Smooth muscle cell (in vitro differentiated cells): ENCODE results near the gene MYO15A. TPM values are rescaled to one million over a fixed set of nuclear protein-coding genes. Genes with fewer than 3 reads are reported as not detected.

Experiments used
- DNase-seq: peaks from one replicate; lab custom pipeline; 2025; ENCODE audit not compliant: unreplicated experiment; lab: John Stamatoyannopoulos, UW
- H2AFZ ChIP-seq: fragments of 200-600 bp; sonication (generic); 2 replicates; pipeline ENCODE4 v1.6.0; 2016; ENCODE audit warnings: antibody characterized with exemption, low read depth, mild to moderate bottlenecking
- H3F3A ChIP-seq: fragments of 200-600 bp; sonication (generic); 2 replicates; pipeline ENCODE4 v1.6.0; 2017; ENCODE audit warnings: antibody characterized with exemption, low read depth
- H3K27ac ChIP-seq: fragments of 200-600 bp; sonication (generic); 2 replicates; pipeline ENCODE4 v1.5.1; 2016; ENCODE audit warnings: low read depth, mild to moderate bottlenecking
- H3K27me3 ChIP-seq: fragments of 200-600 bp; sonication (generic); 2 replicates; pipeline ENCODE4 v1.6.1; 2016; ENCODE audit warnings: low read depth, mild to moderate bottlenecking
- H3K36me3 ChIP-seq: fragments of 200-600 bp; sonication (generic); 2 replicates; pipeline ENCODE4 v1.5.1; 2016; ENCODE audit warnings: low read depth
- H3K4me1 ChIP-seq: fragments of 200-600 bp; sonication (generic); 2 replicates; pipeline ENCODE4 v1.5.1; 2016; ENCODE audit warnings: low read depth
- H3K4me2 ChIP-seq: fragments of 200-600 bp; sonication (generic); 2 replicates; pipeline ENCODE4 v1.6.0; 2016; ENCODE audit warnings: mild to moderate bottlenecking
- H3K4me3 ChIP-seq: fragments of 200-600 bp; sonication (generic); 2 replicates; pipeline ENCODE4 v1.5.1; 2016; ENCODE audit warnings: mild to moderate bottlenecking
- H3K79me2 ChIP-seq: fragments of 200-600 bp; sonication (generic); 2 replicates; pipeline ENCODE4 v1.6.0; 2016; ENCODE audit warnings: low read depth, mild to moderate bottlenecking
- H3K9ac ChIP-seq: fragments of 200-600 bp; sonication (generic); 2 replicates; pipeline ENCODE4 v1.6.0; 2016; ENCODE audit warnings: low read depth
- H3K9me3 ChIP-seq: fragments of 200-600 bp; sonication (generic); replicated peaks from 2 replicates; pipeline ENCODE4 v1.5.1; 2016; ENCODE audit warnings: low read depth
- H4K20me1 ChIP-seq: fragments of 200-600 bp; sonication (generic); 2 replicates; pipeline ENCODE4 v1.6.0; 2016; ENCODE audit warnings: low read depth
- CTCF ChIP-seq: fragments of 200-600 bp; sonication (generic); IDR thresholded peaks from 2 replicates; pipeline ENCODE4 v1.5.1; 2017; ENCODE audit warnings: borderline replicate concordance, mild to moderate bottlenecking, antibody characterized with exemption; ENCODE audit not compliant: insufficient read depth, poor library complexity, severe bottlenecking
- WGBS: methylation state at CpG from one replicate; pipeline ENCODE4 v1.1.7; 2016; ENCODE audit warnings: low lambda C conversion rate; 5-methylcytosine and 5-hydroxymethylcytosine counted together
- polyA plus RNA-seq: library from polyadenylated mRNA; unstranded; fragments of >200 nt; fragmentation: Nextera tagmentation; extraction: Ambion mirVana; gene quantifications from 2 replicates; pipeline ENCODE4 v1.2.1, GENCODE V29; 2016
- total RNA-seq: library from RNA; depleted of rRNA; stranded (reverse); fragments of >200 nt; gene quantifications from 2 replicates; pipeline ENCODE4 v1.2.3, GENCODE V29; 2014

MYO15A gene
- total and polyA plus RNA-seq, 2 experiments from 2014 or later: 2.0 to 3.6 TPM

DNA sequence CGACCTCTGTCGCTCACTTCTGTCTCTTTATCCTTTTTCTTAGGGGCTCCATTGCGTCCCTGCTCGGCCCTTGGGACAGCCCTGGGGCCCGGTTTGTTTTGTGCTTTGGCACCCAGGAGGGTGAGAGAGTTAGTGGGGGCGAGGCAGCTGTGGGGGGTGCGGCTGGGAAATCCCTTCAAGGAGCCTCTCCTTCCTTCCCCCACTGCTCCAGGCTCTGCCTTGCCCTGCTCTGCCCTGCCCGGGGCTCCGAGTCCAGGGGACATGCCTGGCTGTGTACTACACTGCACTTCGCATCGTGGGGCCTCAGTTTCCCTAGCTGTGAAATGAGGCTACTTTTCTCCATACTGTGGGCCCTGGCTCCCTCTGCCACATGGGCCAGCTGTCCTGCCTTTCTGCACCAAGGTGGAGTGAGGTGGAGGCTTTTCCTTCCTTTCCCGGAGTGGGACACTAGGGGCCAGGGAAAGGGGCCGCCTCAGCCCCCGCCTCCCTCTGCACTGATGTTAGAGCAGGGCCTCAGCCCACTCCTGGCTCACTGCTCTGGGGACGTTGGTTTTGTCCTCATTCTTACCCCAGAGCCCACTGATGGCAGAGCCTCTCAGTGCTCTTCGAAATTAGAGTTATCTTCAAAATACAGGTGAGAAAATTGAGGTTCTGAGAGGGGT, 117.9 kb downstream of the MYO15A start:
- peak overlapping the region; percentile 96 for H3K4me2 ChIP-seq
- H3K36me3 ChIP-seq: no peaks in the 10 kb centered on the region
- H3K9ac ChIP-seq: peak overlapping the region; percentile 85
- no peaks in the 10 kb centered on the region for H3F3A ChIP-seq
- H3K27ac ChIP-seq: peak overlapping the region; percentile 52
- 26% methylated on average over 14 of the region's 16 CpGs for WGBS
- no peaks in the 10 kb centered on the region for H3K9me3 ChIP-seq
- peaks cover 57% of the 10 kb centered on the region for H3K79me2 ChIP-seq
- H2AFZ ChIP-seq: no peak overlapping the region
- H3K27me3 ChIP-seq: no peaks in the 10 kb centered on the region
- peak; percentile 32 for DNase-seq
- H4K20me1 ChIP-seq: peaks cover 51% of the 10 kb centered on the region
- peak overlapping the region; percentile 76 for H3K4me3 ChIP-seq
- no peak for TF ChIP-seq CTCF
- H3K4me1 ChIP-seq: peaks cover 40% of the 10 kb centered on the region

GRCh38 chr17:18227635-18228034, 119.1 kb downstream of the MYO15A start:
- Histone ChIP-seq H2AFZ (no peak overlapping the region), H3F3A (no peaks in the 10 kb centered on the region), H3K9me3 (no peaks in the 10 kb centered on the region), H3K27ac (no peak overlapping the region), H3K4me2 (no peak overlapping the region), H3K4me3 (no peak overlapping the region), H3K36me3 (no peaks in the 10 kb centered on the region), H3K27me3 (no peaks in the 10 kb centered on the region), H3K79me2 (peaks cover 59% of the 10 kb centered on the region), H3K4me1 (peaks cover 43% of the 10 kb centered on the region), H4K20me1 (peaks cover 63% of the 10 kb centered on the region), H3K9ac (no peak overlapping the region)
- 94% methylated on average over 5 of the region's 5 CpGs for WGBS
- DNase-seq: no peak
- TF ChIP-seq CTCF: no peak

DNA sequence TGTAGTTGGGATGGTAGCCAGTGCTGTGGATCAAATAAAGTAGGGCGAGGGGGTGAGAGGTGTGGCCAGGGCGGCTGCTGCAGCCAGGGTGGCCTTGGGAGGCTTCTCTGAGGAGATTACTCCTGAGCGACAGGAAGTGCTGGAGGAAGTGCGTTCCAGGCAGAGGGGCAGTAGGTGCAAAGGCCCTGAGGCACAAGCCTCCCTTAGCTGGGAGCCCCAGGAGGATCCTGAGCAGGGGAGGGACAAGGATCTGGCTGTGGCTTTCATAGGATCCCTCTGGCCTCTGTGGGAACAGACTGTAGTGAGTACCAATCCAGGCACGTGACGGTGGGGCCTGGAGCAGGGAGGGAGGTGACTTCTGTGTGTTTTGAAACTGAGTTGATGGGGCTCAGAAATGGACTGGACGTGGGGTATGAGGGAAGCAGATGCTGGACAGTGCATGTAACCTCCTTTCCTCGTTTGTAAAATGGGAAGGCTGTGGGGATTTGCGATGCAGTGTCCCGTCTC, 119.7 kb downstream of the MYO15A start:
- no peaks in the 10 kb centered on the region for H3F3A ChIP-seq
- no peaks in the 10 kb centered on the region for H3K36me3 ChIP-seq
- no peak overlapping the region for H3K4me2 ChIP-seq
- peaks cover 69% of the 10 kb centered on the region for H4K20me1 ChIP-seq
- no peak overlapping the region for H3K9ac ChIP-seq
- DNase-seq: no peak
- no peaks in the 10 kb centered on the region for H3K9me3 ChIP-seq
- H3K4me3 ChIP-seq: no peak overlapping the region
- H3K4me1 ChIP-seq: peaks cover 43% of the 10 kb centered on the region
- no peak overlapping the region for H2AFZ ChIP-seq
- WGBS: 93% methylated on average over 10 of the region's 10 CpGs
- no peak for TF ChIP-seq CTCF
- H3K27me3 ChIP-seq: no peaks in the 10 kb centered on the region
- no peak overlapping the region for H3K27ac ChIP-seq
- H3K79me2 ChIP-seq: peaks cover 59% of the 10 kb centered on the region

- no peak overlapping the region for H3K9ac ChIP-seq
- H3F3A ChIP-seq: no peaks in the 10 kb centered on the region
- no peak for DNase-seq
- no peaks in the 10 kb centered on the region for H3K36me3 ChIP-seq
- H3K27me3 ChIP-seq: no peaks in the 10 kb centered on the region
- TF ChIP-seq CTCF: no peak
- H3K9me3 ChIP-seq: no peaks in the 10 kb centered on the region
- WGBS: 95% methylated on average over 4 of the region's 4 CpGs
- no peak overlapping the region for H3K27ac ChIP-seq
- H2AFZ ChIP-seq: no peak overlapping the region
- peaks cover 59% of the 10 kb centered on the region for H3K79me2 ChIP-seq
- H3K4me2 ChIP-seq: no peak overlapping the region
- no peak overlapping the region for H3K4me3 ChIP-seq
- H3K4me1 ChIP-seq: peaks cover 35% of the 10 kb centered on the region
- peaks cover 78% of the 10 kb centered on the region for H4K20me1 ChIP-seq
Measured at GRCh38 chr17:18229254-18229653, 120.7 kb downstream of the MYO15A start.
